Measurements from ENCODE around the gene SH3RF2. TPM values are rescaled to one million over a fixed set of nuclear protein-coding genes. Genes with fewer than 3 reads are reported as not detected.
A peak's percentile ranks its signal among the peaks of the same experiment; 100 is the strongest.

The SH3RF2 gene
- polyA plus RNA-seq, 1 experiment: 0.45 TPM

DNA sequence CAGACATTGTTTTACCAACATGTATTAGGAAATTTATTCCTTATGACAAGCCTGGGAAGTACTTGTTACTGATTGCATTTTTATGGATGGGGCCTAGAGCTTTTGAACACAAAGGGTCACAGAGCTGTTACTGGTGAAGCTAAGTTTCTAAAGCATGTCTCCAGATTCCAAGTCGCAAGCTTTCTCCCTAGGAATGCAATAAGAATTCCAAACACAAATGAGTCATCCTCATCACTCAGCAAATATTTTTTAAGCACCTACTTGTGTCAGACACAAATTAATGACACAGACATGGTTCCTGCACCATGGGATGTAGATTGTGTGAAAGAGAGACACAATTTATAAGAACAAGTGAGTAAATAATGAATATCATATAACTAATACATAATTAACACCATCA lies 11.0 kb upstream of the SH3RF2 start:
- Histone ChIP-seq H3K36me3 (ENCODE audit: control insufficient read depth, insufficient read depth, low read length) (no peaks in the 10 kb centered on the region), H3K4me3 (ENCODE audit: low read depth, low read length) (no peak overlapping the region), H3K27me3 (ENCODE audit: control insufficient read depth, insufficient read depth, low read length) (peaks cover 3% of the 10 kb centered on the region; the same call in 1 of the 2 replicates)
- POLR2A ChIA-PET: interaction anchor here (0.6 kb wide), 1 partner anchor 615 kb away, joined by 9 read pairs; no protein-coding TSS in a partner anchor
- CTCF ChIA-PET: interaction anchor here (0.9 to 1.7 kb wide), 2 partner anchors 9 to 13 kb away, joined by 3 to 5 read pairs; no protein-coding TSS in a partner anchor
- peak; percentile 90 for DNase-seq (ENCODE audit: low read depth)
- TF ChIP-seq, protein P1, sequence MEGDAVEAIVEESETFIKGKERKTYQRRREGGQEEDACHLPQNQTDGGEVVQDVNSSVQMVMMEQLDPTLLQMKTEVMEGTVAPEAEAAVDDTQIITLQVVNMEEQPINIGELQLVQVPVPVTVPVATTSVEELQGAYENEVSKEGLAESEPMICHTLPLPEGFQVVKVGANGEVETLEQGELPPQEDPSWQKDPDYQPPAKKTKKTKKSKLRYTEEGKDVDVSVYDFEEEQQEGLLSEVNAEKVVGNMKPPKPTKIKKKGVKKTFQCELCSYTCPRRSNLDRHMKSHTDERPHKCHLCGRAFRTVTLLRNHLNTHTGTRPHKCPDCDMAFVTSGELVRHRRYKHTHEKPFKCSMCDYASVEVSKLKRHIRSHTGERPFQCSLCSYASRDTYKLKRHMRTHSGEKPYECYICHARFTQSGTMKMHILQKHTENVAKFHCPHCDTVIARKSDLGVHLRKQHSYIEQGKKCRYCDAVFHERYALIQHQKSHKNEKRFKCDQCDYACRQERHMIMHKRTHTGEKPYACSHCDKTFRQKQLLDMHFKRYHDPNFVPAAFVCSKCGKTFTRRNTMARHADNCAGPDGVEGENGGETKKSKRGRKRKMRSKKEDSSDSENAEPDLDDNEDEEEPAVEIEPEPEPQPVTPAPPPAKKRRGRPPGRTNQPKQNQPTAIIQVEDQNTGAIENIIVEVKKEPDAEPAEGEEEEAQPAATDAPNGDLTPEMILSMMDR (IDR thresholded peaks at IDR 0.05; ENCODE audit: insufficient read depth, low read depth, low read length): no peak

DNA sequence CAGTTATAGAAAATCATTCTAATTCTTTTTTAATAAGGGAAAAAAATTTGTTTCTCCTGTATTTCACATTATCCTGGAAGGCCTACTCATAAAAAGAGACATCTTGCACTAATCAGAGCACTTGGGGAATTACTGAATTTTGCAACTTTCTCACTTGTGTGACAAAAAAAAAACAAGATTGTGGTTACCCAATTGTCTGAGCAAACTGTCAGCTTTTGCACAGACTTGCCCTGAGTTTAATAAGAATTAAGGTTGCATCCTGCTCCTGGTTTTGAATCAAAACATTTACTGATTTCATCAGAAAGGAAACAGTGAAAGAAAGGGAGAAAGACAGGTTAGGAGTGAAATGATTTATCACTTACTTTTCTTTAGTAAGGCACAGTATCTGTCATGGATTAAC lies 10.6 kb upstream of the SH3RF2 start:
- no peaks in the 10 kb centered on the region for H3K36me3 ChIP-seq (ENCODE audit: control insufficient read depth, insufficient read depth, low read length)
- peak; percentile 62 for DNase-seq (ENCODE audit: low read depth)
- ChIA-PET POLR2A (interaction anchor here (0.6 kb wide), 1 partner anchor 615 kb away, joined by 9 read pairs; no protein-coding TSS in a partner anchor), CTCF (interaction anchor here (0.8 to 1.7 kb wide), 3 partner anchors 9 to 14 kb away, joined by 3 to 5 read pairs (median 3); no protein-coding TSS in a partner anchor)
- no peak overlapping the region for H3K4me3 ChIP-seq (ENCODE audit: low read depth, low read length)
- peaks cover 3% of the 10 kb centered on the region; the same call in 1 of the 2 replicates for H3K27me3 ChIP-seq (ENCODE audit: control insufficient read depth, insufficient read depth, low read length)
- TF ChIP-seq, protein P1 (IDR thresholded peaks at IDR 0.05; ENCODE audit: insufficient read depth, low read depth, low read length): no peak

DNA sequence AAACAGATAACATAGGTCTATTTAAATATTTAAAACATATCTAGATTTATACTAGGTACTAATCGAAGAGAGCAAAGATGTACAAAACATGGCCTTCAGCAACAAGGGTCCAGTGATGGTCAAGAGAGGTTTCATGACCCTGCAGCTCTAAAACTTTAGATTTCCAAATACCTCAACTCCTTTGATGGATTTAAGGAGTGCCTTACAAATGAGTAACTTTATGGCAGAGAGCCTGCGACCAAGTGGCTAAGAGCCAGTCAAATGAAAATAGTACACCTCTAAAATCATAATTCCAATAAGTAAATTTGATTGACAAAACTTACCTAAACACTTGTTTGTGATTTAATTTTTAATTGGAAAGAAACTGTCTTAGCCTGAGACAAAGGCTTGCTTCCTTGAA lies 4.7 kb upstream of the SH3RF2 start:
- TF ChIP-seq, protein P1 (IDR thresholded peaks at IDR 0.05; ENCODE audit: insufficient read depth, low read depth, low read length): no peak
- Histone ChIP-seq H3K36me3 (ENCODE audit: control insufficient read depth, insufficient read depth, low read length) (no peaks in the 10 kb centered on the region), H3K4me3 (ENCODE audit: low read depth, low read length) (no peak overlapping the region), H3K27me3 (ENCODE audit: control insufficient read depth, insufficient read depth, low read length) (no peaks in the 10 kb centered on the region; the same call in 1 of the 2 replicates)
- ChIA-PET POLR2A (no interaction called here), CTCF (interaction anchor here (1.0 kb wide), 1 partner anchor 9 kb away, joined by 3 read pairs; no protein-coding TSS in a partner anchor)
- no peak for DNase-seq (ENCODE audit: low read depth)

DNA sequence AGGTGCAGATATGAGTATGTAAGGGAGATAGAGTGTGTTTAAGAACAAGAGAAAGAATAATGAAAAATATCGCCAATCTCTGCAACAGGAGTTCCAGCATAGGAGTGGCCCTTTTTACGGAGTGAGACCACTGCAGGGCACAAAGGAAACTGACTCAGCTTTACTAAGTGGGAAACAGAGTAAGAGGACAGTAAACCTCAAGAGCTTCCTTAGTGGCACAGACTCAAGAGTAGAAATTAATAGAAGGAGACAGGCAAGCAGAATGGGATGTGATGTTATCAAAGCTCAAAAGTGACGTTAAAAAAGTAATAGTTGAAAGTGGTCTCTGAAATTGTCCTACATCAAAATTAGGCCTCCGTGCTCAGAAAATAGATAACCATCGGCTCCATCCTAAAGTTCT lies 2.1 kb upstream of the SH3RF2 start:
- Histone ChIP-seq H3K27me3 (ENCODE audit: control insufficient read depth, insufficient read depth, low read length) (peaks cover 1% of the 10 kb centered on the region; the same call in 1 of the 2 replicates), H3K4me3 (ENCODE audit: low read depth, low read length) (no peak overlapping the region), H3K36me3 (ENCODE audit: control insufficient read depth, insufficient read depth, low read length) (no peaks in the 10 kb centered on the region)
- TF ChIP-seq, protein P1 (IDR thresholded peaks at IDR 0.05; ENCODE audit: insufficient read depth, low read depth, low read length): no peak
- ChIA-PET CTCF (interaction anchor here (0.8 kb wide), 1 partner anchor 9 kb away, joined by 3 read pairs; no protein-coding TSS in a partner anchor), POLR2A (no interaction called here)
- no peak for DNase-seq (ENCODE audit: low read depth)

DNA sequence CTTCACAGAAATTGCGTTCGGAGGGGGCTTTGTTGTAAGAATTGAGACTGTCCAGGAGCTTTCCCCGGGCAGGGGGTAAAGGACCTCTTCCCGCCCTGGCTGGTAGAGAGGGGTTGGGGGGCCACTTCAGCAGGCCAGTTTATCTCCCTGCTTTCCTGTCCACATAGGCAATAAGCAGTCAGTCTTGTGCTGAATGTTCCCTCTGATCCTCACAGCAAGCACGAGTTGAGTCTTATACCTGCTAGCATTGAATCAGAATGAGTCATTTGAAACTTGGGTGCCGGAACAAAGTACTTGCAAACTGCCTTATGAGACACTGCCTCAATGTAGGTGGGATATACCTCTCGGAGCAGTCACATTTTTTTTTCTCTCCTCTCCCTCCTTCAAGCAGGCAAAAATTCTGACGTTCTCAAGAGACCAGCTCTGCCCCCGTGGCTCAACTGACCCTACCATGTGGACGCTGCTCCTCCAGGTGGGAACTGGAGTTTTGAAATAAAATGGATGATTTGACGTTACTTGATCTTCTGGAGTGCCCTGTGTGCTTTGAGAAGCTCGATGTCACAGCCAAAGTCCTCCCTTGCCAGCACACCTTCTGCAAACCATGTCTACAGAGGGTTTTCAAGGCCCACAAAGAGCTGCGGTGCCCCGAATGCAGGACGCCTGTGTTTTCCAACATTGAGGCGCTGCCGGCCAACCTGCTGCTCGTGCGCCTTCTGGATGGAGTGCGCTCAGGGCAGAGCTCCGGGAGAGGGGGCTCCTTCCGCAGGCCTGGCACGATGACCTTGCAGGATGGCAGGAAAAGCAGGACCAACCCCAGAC lies 1.3 kb downstream of the SH3RF2 start:
- ChIA-PET CTCF (no interaction called here), POLR2A (no interaction called here)
- no peaks in the 10 kb centered on the region for H3K36me3 ChIP-seq (ENCODE audit: control insufficient read depth, insufficient read depth, low read length)
- peaks cover 6% of the 10 kb centered on the region for H3K27me3 ChIP-seq (ENCODE audit: control insufficient read depth, insufficient read depth, low read length)
- no peak for DNase-seq (ENCODE audit: low read depth)
- TF ChIP-seq, protein P1 (IDR thresholded peaks at IDR 0.05; ENCODE audit: insufficient read depth, low read depth, low read length): no peak
- no peak overlapping the region for H3K4me3 ChIP-seq (ENCODE audit: low read depth, low read length)
